H1 (cell line): ENCODE results near the gene PRR35. TPM values are rescaled to one million over a fixed set of nuclear protein-coding genes. Genes with fewer than 3 reads are reported as not detected.

Source experiments
- CTCF ChIA-PET: fragments of 300-600 bp; sonication (Branson Sonifier 250); formaldehyde crosslinking; loops from one replicate; lab custom pipeline; 2021; ENCODE audit not compliant: partially characterized antibody; lab: Charles Lee
- POLR2A ChIA-PET: fragments of 300-600 bp; sonication (Branson Sonifier 250); formaldehyde crosslinking; loops from one replicate; lab custom pipeline; 2021; ENCODE audit warnings: inconsistent platforms; ENCODE audit not compliant: partially characterized antibody; lab: Charles Lee
- DNase-seq, 2 experiments: peaks; one replicate each; pipeline versions ENCODE4 v3.0.0 to v3.0.0-alpha.2; 2010 to 2022; ENCODE audit warnings: low spot score in 2 of 2, low read depth in 1 of 2, mixed read lengths in 1 of 2
- FAIRE-seq: peaks from 2 replicates; lab custom pipeline; 2011; peaks lifted over from hg19 to GRCh38; lab: Jason Lieb, UNC
- H2AFZ ChIP-seq: 2 replicates; pipeline ENCODE4 v1.8.1; 2012; ENCODE audit warnings: low read length, inconsistent platforms
- H2AK5ac ChIP-seq: 2 replicates; pipeline ENCODE4 v1.6.1; 2013; ENCODE audit warnings: low read depth, low read length
- H2BK120ac ChIP-seq: replicated peaks from 2 replicates; pipeline ENCODE3; 2013; ENCODE audit warnings: low read depth, low read length, inconsistent platforms
- H2BK12ac ChIP-seq: 2 replicates; pipeline ENCODE4 v1.6.1; 2013; ENCODE audit warnings: low read depth, low read length
- H2BK15ac ChIP-seq: 2 replicates; pipeline ENCODE4 v1.6.1; 2013; ENCODE audit warnings: low read length
- H2BK20ac ChIP-seq: 2 replicates; pipeline ENCODE4 v1.6.1; 2013; ENCODE audit warnings: low read length
- H2BK5ac ChIP-seq: 2 replicates; pipeline ENCODE4 v1.6.1; 2013; ENCODE audit warnings: low read depth, low read length
- H3K14ac ChIP-seq: 2 replicates; pipeline ENCODE4 v1.6.1; 2013; ENCODE audit warnings: inconsistent platforms; ENCODE audit not compliant: insufficient read length
- H3K18ac ChIP-seq: 2 replicates; pipeline ENCODE4 v1.6.1; 2013; ENCODE audit warnings: low read length; ENCODE audit errors: extremely low read depth
- H3K23ac ChIP-seq: 2 replicates; pipeline ENCODE4 v1.6.1; 2013; ENCODE audit warnings: inconsistent platforms; ENCODE audit not compliant: insufficient read length
- H3K23me2 ChIP-seq: 2 replicates; pipeline ENCODE4 v1.6.1; 2013; ENCODE audit warnings: low read depth, low read length
- H3K27ac ChIP-seq: 2 replicates; pipeline ENCODE4 v1.6.1; 2011; ENCODE audit warnings: low read depth, low read length, inconsistent platforms
- H3K27me3 ChIP-seq, 4 experiments: replicated peaks in 1 of 4; 1 replicate in 1 of 4; 2 replicates in 3 of 4; pipeline versions ENCODE4 v1.6.1 to v1.8.1; 2011 to 2013; ENCODE audit warnings: low read length in 3 of 4, mild to moderate bottlenecking in 3 of 4, inconsistent platforms in 2 of 4, mixed read lengths in 2 of 4, moderate library complexity in 1 of 4; ENCODE audit not compliant: control insufficient read depth in 3 of 4, insufficient read depth in 3 of 4; ENCODE audit errors: extremely low read depth in 1 of 4
- H3K36me3 ChIP-seq, 4 experiments: 2 replicates each; pipeline versions ENCODE4 v1.6.1 to v1.8.1; 2011 to 2013; ENCODE audit warnings: mild to moderate bottlenecking in 4 of 4, low read length in 3 of 4, moderate library complexity in 2 of 4, control low read depth in 1 of 4, inconsistent platforms in 1 of 4; ENCODE audit not compliant: insufficient read depth in 4 of 4, control insufficient read depth in 2 of 4
- H3K4ac ChIP-seq: replicated peaks from 2 replicates; pipeline ENCODE3; 2013; ENCODE audit warnings: low read length, low read depth, mixed read lengths, inconsistent platforms; ENCODE audit not compliant: insufficient read length
- H3K4me1 ChIP-seq, 4 experiments: replicated peaks in 1 of 4; 1 replicate in 1 of 4; 2 replicates in 3 of 4; pipeline versions ENCODE4 v1.6.1 to v1.8.1; 2011 to 2013; ENCODE audit warnings: low read length in 3 of 4, inconsistent platforms in 2 of 4, mixed read lengths in 1 of 4; ENCODE audit not compliant: insufficient read depth in 4 of 4, control insufficient read depth in 3 of 4
- H3K4me2 ChIP-seq, 2 experiments: 2 replicates each; pipeline versions ENCODE4 v1.6.1 to v1.8.1; 2011 to 2013; ENCODE audit warnings: low read depth in 2 of 2, low read length in 2 of 2, control low read depth in 1 of 2, inconsistent platforms in 1 of 2, mild to moderate bottlenecking in 1 of 2; ENCODE audit not compliant: insufficient read depth in 1 of 2
- H3K4me3 ChIP-seq, 4 experiments: fragments of 200-600, 300-600 bp in 1 of 4; sonication (generic), shearing (Covaris generic), sonication (Bioruptor Twin) in 1 of 4; 2 replicates each; pipeline versions ENCODE4 v1.5.1 to v1.8.1; 2011 to 2016; ENCODE audit warnings: low read length in 4 of 4, low read depth in 3 of 4, control low read depth in 2 of 4, inconsistent platforms in 2 of 4, mild to moderate bottlenecking in 2 of 4, mixed read lengths in 1 of 4, moderate library complexity in 1 of 4; ENCODE audit not compliant: insufficient read depth in 2 of 4; ENCODE audit errors: extremely low read depth in 1 of 4
- H3K56ac ChIP-seq: replicated peaks from 2 replicates; pipeline ENCODE3; 2013; ENCODE audit warnings: low read depth, mild to moderate bottlenecking, mixed read lengths, low read length, inconsistent platforms; ENCODE audit not compliant: insufficient read length
- H3K79me1 ChIP-seq: 2 replicates; pipeline ENCODE4 v1.6.1; 2013; ENCODE audit warnings: low read depth, low read length, control low read depth
- H3K79me2 ChIP-seq, 2 experiments: 2 replicates each; pipeline versions ENCODE4 v1.6.1 to v1.8.1; 2012 to 2013; ENCODE audit warnings: low read length in 2 of 2, mild to moderate bottlenecking in 2 of 2, inconsistent platforms in 1 of 2; ENCODE audit not compliant: insufficient read depth in 2 of 2, control insufficient read depth in 1 of 2
- H3K9ac ChIP-seq, 4 experiments: replicated peaks in 1 of 4; 1 replicate in 1 of 4; 2 replicates in 3 of 4; pipeline versions ENCODE4 v1.6.1 to v1.8.1; 2011 to 2013; ENCODE audit warnings: low read depth in 3 of 4, low read length in 3 of 4, control low read depth in 2 of 4, mild to moderate bottlenecking in 2 of 4, moderate library complexity in 2 of 4, inconsistent platforms in 1 of 4; ENCODE audit errors: extremely low read depth in 1 of 4
- H3K9me3 ChIP-seq, 2 experiments: 2 replicates each; pipeline versions ENCODE4 v1.6.1 to v1.8.1; 2012 to 2013; ENCODE audit warnings: mild to moderate bottlenecking in 2 of 2, moderate library complexity in 2 of 2, control low read depth in 1 of 2, inconsistent platforms in 1 of 2, low read depth in 1 of 2, low read length in 1 of 2, mixed read lengths in 1 of 2; ENCODE audit not compliant: insufficient read depth in 2 of 2
- H4K20me1 ChIP-seq, 2 experiments: replicated peaks in 1 of 2; 2 replicates each; pipeline versions ENCODE3 to v1.8.1; 2011 to 2013; ENCODE audit warnings: inconsistent platforms in 2 of 2, low read length in 2 of 2, mild to moderate bottlenecking in 1 of 2; ENCODE audit not compliant: insufficient read depth in 2 of 2, control insufficient read depth in 1 of 2
- H4K5ac ChIP-seq: 2 replicates; pipeline ENCODE4 v1.6.1; 2013; ENCODE audit warnings: low read length, low read depth, mixed read lengths, inconsistent platforms; ENCODE audit not compliant: insufficient read length
- H4K8ac ChIP-seq: 2 replicates; pipeline ENCODE4 v1.8.0; 2013; ENCODE audit warnings: mild to moderate bottlenecking, moderate library complexity, low read length, inconsistent platforms; ENCODE audit not compliant: insufficient read depth; ENCODE audit errors: extremely low read depth
- H4K91ac ChIP-seq: replicated peaks from 2 replicates; pipeline ENCODE3; 2013; ENCODE audit warnings: low read length, mixed read lengths, inconsistent platforms; ENCODE audit not compliant: insufficient read length
- HDAC6 ChIP-seq: IDR thresholded peaks from one replicate; pipeline ENCODE4 v1.7.1; 2012; ENCODE audit warnings: low read depth, mild to moderate bottlenecking, inconsistent platforms, low read length, moderate library complexity
- POLR2A ChIP-seq, 2 experiments: IDR thresholded peaks; 1 replicate in 1 of 2; 2 replicates in 1 of 2; pipeline ENCODE4 v1.6.1; 2011; ENCODE audit warnings: low read depth in 2 of 2, low read length in 2 of 2, mild to moderate bottlenecking in 2 of 2; ENCODE audit errors: control extremely low read depth in 1 of 2
- POLR2AphosphoS5 ChIP-seq: IDR thresholded peaks from 2 replicates; pipeline ENCODE4 v1.6.1; 2011; ENCODE audit warnings: low read depth, low read length
- WGBS, 2 experiments: shearing (Covaris generic) in 1 of 2; methylation state at CpG; one replicate each; pipeline versions ENCODE4 v1.1.6 to v1.1.7; 2013 to 2015; ENCODE audit warnings: low lambda C conversion rate in 2 of 2, mixed read lengths in 2 of 2, inconsistent platforms in 1 of 2, low coverage in 1 of 2, missing lambda C conversion rate in 1 of 2; ENCODE audit not compliant: insufficient replicate concordance in 2 of 2, insufficient coverage in 1 of 2, insufficient read length in 1 of 2; ENCODE audit errors: extremely low coverage in 1 of 2, missing lambda C conversion rate in 1 of 2; 5-methylcytosine and 5-hydroxymethylcytosine counted together
- polyA plus RNA-seq, 7 experiments: library from polyadenylated mRNA; depleted of rRNA in 3 of 7; stranded (reverse) in 5 of 7; unstranded in 2 of 7; fragments of >200 nt in 5 of 7; fragments of 200-250 nt in 2 of 7; gene quantifications; 1 replicate in 5 of 7; 2 replicates in 1 of 7; 4 replicates in 1 of 7; pipeline versions ENCODE4 v1.2.1 to v1.2.3, GENCODE V29; 2011 to 2013; ENCODE audit warnings: missing spikeins in 2 of 7, mixed read lengths in 2 of 7
- total RNA-seq: library from RNA; stranded (reverse); fragmentation: NEBNext Ultra II Directional; extraction: Animal tissue kit (Norgen Biotek cat#: 25700); gene quantifications from 2 replicates; pipeline ENCODE4 v1.2.1, GENCODE V29; 2021

Gene PRR35
- total and polyA plus RNA-seq, 2 of the 8 experiments (the other 6 are each of a cell fraction or from before 2014, with no cell fraction given) = 0.38 to 0.50 TPM

DNA sequence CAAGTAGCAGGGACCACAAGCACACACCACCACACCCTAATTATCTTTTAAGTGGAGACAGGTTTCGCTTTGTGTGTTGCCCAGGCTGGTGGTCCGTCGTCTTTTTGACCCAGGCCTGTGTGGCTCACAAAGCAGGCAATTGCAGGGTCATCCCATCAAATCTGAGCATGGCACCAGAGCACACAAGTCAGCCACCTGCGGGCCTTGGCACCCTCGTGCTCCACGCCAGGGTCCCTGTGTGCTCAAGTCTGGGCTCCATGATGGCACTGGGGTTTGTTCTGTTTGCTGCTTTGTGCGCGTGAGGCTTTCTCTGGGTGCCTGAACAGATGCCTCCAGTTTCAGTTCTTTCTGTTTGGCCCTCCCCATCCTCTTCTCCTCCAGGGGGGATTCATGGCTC, 35.1 kb upstream of the PRR35 start:
- Histone ChIP-seq H2BK120ac (no peak overlapping the region), H3K23ac (no peak overlapping the region), H3K23me2 (peaks cover 7% of the 10 kb centered on the region; the same call in 1 of the 2 replicates), H2BK20ac (no peak overlapping the region), H4K8ac (no peak overlapping the region), H3K4ac (no peak overlapping the region), H3K9ac (no peak overlapping the region), H2BK5ac (no peak overlapping the region), H3K79me1 (peaks cover 5% of the 10 kb centered on the region; the same call in 1 of the 2 replicates), H2BK15ac (no peak overlapping the region), H3K36me3 (peaks cover 0 to under 1% (median 0%) of the 10 kb centered on the region in 4 experiments; a peak in 2 of 8 replicates), H3K4me1 (peaks cover 0 to 25% (median 13%) of the 10 kb centered on the region in 4 experiments; a peak in 5 of 7 replicates), H3K79me2 (peaks cover 6 to 27% of the 10 kb centered on the region in 2 experiments; a peak in 3 of 4 replicates), H3K56ac (no peak overlapping the region), H3K4me2 (no peak overlapping the region; a peak in 1 of 4 replicates), H4K5ac (no peak overlapping the region), H2AK5ac (no peak overlapping the region), H4K20me1 (peaks cover 11 to 29% of the 10 kb centered on the region in 2 experiments), H3K9me3 (no peaks in the 10 kb centered on the region), H3K4me3 (no peak overlapping the region), H4K91ac (no peak overlapping the region), H3K14ac (no peak overlapping the region), H3K27me3 (no peaks in the 10 kb centered on the region), H2BK12ac (no peak overlapping the region), H2AFZ (no peak overlapping the region), H3K18ac (no peak overlapping the region), H3K27ac (no peak overlapping the region)
- DNase-seq (no peak), FAIRE-seq (no peak)
- CTCF ChIA-PET = interaction anchor here (1.0 to 1.6 kb wide), 3 partner anchors 10 to 133 kb away, joined by 3 to 5 read pairs (median 3); no protein-coding TSS in a partner anchor
- POLR2A ChIA-PET = interaction anchor here (1.1 to 1.5 kb wide), 3 partner anchors 11 to 143 kb away, joined by 3 to 5 read pairs (median 4); partner anchors contain the start of gene RHOT2
- TF ChIP-seq POLR2A (IDR thresholded peaks at IDR 0.05; ENCODE audit: control extremely low read depth in 1 of 2, low read depth in 2 of 2, low read length in 2 of 2) (peak in 1 of 2 experiments; percentile 19; a peak in 1 of 3 replicates), POLR2AphosphoS5 (0 out of 2 replicates have a peak, but pooled peaks have one; percentile 4), HDAC6 (no peak)
- WGBS, 2 experiments = 95% methylated on average over 7 of the region's 8 CpGs; no CpG with 5 or more reads in 1 of the 2 experiments
